GM18499 (cell line): ENCODE measurements around the gene AXIN1.
"Not testable (repeated sequence)": the region's sequence is repeated elsewhere in the genome, so short reads cannot be mapped to it uniquely, and the experiment has no call there.

Experiments used
- ATAC-seq: cut with Tn5 transposase; IDR thresholded peaks from one replicate; pipeline ENCODE4 v1.9.1; 2021; ENCODE audit warnings: moderate number of reproducible peaks; ENCODE audit not compliant: insufficient read depth, unreplicated experiment

Gene AXIN1

GRCh38 chr16:356741-357140 lies 4.2 kb upstream of the AXIN1 start:
- ATAC-seq, result no peak

- ATAC-seq, result no peak
These were observed 2.5 kb upstream of the AXIN1 start for GRCh38 chr16:354971-355461.

DNA sequence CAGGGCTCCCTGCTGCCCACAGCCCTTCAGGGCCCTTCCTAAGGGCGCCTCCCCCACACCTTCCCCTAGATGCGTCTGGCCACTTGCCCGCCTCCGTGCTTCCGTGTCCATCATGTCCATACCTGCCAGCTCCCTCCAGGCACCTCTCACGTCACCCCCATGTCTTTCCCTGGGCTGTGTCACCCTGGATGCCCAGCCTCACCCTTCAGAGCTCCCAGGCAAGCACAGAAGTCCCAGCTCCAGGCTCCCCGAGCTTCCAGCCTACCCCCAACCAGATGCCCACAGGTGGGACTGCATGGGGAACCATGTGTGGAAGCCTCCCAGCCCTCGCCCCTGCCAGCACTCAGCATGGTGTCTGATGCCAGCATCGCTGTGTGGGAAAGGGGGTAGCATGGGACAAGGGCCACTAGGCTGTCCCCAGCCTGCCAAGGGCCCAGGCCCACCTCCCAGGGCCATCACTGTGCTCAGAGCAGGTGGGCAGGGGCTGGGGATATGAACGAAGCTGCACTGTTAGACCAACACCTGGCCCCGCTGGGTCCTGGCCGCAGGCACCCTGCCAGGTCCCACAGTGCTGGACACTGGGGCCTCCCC lies 1.9 kb upstream of the AXIN1 start:
- ATAC-seq, result no peak

- no peak for ATAC-seq
These were observed 1.1 kb upstream of the AXIN1 start for GRCh38 chr16:353404-354290.

DNA sequence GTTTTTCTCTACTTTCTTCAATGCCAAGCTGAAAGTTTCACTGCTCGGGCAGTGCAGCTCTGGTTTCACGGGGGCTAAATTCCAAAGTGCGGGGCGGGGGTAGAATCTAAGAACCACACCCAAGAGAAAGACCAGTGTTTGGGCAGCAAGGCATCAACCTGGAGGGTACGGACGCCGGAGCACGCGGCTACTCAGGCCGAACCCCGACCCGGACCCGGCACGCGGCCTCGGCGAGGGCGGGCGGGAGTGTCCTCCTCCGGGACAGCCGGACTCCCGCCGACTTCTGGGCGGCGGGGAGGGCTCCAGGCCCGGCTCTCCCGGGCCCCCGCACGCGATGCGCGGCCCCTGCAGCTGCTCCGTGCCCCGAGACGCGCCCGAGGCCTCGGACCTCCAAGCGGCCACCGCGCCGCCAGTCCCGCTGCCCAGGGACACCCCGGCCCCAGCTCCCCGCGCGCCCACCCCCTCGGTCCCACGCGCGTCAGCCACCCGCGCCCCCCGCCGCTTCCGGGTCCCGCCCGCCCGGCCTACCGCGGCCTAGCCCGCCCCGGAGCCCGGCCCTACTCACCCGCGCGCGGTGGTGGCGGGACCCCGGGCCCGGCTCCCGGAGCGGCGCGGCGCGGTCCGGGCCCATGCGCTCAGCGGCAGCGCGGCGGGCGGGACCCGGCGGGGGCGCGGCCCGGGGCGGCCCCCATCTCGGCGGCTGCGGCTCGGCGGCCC lies 561 bp downstream of the AXIN1 start:
- no peak for ATAC-seq

DNA sequence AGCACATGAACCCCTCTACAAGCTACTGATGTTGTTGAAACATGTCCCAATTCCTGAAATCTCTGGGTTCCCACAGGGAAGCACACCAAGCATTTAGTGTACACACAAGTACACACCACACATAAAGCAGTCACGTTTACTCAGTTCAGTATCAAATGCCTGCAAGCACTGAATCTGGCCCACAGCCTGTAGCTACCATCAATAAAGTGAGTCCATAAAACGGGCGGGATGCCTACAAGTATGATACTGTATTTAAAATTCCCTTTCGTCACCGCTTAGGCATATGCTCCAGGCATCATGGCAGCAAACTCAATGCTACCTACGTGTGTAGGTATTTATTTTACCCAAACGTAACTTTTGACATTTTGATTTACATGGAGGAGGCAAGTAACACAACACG lies 2.3 kb downstream of the AXIN1 start:
- no peak for ATAC-seq

DNA sequence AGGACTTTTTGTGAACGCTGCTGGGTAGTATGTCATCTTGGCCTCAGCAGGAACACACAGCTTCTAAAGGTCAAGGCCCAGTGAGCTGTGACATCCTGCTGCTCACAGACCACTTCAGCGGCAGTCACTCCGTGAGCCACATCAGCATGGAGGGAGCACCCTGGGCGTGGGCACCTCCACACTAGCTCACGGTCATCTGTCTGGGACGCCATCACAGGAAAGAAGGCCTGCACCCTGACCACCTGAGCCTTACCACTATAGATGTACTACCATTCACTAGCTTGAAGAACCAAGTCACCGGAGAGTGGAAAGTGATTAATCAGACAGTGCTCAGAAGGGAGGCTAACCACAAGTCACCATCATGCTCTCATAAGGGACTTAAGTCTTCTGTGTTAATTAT lies 3.3 kb downstream of the AXIN1 start:
- ATAC-seq, result no peak

- not testable (repeated sequence) for ATAC-seq
These were observed 4.0 kb downstream of the AXIN1 start for GRCh38 chr16:348495-348894.

- no peak for ATAC-seq
These were observed 5.3 kb downstream of the AXIN1 start for GRCh38 chr16:347203-347602.

DNA sequence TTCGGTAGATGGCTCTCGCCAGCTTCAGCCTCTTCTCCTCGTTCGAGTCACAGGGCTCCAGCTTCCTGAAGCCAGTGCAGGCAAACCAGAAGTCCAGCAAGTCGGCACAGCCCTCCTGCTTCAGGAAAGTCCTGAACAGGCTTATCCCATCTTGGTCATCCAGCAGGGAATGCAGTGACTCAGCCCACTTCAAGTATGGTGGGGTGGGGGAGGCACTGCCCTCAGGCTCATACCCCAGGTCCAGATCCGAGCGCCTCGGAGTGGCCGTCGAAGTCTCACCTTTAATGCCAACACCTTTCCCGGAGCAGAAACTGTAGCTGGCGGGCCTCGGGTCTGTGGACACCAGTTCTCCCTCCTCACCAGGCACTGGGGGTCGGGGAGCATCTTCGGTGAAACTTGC lies 5.9 kb downstream of the AXIN1 start:
- no peak for ATAC-seq

DNA sequence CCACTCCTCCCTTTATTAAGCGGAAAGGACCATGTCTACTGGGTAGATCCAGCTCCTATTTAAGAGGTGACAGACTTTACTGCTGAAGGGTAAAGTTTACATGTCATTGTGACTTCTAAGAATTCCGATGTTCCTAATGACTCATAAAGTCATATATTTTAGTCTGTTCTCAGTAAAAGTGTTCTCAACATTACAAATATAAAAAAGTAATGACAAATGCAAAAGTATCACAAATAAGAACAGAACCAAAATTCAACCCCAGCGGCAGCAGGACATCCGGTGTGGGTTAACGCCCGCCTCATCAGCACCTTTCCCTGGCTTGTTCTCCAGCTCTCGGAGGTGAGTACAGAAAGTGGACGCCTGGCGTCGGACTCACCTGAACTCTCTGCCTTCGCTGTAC lies 6.8 kb downstream of the AXIN1 start:
- no peak for ATAC-seq

- ATAC-seq, result no peak
These were observed 9.9 kb downstream of the AXIN1 start for GRCh38 chr16:342455-343213.

- not testable (repeated sequence) for ATAC-seq
These were observed 10.6 kb downstream of the AXIN1 start for GRCh38 chr16:341974-342336.

DNA sequence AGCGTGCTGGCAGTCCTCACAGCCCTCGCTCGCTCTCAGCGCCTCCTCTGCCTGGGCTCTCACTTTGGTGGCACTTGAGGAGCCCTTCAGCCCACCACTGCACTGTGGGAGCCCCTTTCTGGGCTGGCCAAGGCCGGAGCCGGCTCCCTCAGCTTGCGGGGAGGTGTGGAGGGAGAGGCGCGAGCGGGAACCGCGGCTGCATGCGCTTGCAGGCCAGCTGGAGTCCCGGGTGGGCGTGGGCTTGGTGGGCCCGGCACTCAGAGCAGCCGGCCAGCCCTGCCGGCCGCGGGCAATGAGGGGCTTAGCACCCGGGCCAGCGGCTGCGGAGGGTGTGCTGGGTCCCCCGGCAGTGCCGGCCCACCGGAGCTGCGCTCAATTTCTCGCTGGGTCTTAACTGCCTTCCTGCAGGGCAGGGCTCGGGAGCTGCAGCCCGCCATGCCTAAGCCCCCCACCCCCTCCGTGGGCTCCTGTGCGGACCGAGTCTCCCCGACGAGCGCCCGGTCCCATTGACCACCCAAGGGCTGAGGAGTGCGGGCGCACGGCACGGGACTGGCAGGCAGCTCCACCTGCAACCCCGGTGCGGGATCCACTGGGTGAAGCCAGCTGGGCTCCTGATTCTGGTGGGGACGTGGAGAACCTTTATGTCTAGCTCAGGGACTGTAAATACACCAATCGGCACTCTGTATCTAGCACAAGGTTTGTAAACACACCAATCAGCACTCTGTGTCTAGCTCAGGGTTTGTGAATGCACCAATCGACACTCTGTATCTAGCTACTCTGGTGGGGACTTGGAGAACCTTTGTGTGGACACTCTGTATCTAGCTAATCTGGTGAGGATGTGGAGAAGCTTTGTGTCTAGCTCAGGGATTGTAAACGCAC lies 11.2 kb downstream of the AXIN1 start:
- not testable (repeated sequence) for ATAC-seq

DNA sequence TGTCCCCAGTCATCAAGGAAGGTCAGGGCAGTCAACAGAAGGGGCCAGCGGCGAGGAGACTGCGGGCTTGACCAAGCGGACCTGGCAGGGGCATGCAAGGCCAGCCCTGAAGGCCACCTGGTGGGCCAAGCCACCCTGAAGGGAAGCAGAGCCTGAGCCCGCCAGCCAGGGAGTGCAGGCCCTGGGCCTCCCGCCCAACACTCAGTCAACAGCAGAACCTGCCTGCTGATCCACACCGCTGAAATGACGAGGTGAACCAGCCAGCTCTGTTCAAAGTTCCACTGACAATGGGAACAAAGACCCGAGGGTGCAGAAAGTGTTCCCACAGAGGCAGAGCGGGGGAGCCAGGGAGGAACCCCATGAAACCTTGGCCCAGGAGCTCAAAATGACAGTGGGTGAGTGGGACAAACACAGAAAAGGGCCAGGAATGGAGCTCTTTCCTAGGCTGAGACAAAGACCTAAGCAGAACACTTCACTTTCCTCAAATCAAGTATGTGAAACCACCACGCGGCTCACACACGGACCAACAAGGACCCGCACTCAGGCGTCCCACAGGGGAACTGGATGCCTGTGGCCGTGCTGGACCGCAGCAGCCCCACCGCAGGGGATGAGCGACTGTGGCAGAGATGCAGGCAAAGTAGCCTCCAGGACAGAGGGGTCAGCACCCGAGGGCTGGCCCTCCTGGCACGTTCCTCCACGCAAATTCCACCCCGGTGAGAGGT lies 12.0 kb downstream of the AXIN1 start:
- no peak for ATAC-seq

DNA sequence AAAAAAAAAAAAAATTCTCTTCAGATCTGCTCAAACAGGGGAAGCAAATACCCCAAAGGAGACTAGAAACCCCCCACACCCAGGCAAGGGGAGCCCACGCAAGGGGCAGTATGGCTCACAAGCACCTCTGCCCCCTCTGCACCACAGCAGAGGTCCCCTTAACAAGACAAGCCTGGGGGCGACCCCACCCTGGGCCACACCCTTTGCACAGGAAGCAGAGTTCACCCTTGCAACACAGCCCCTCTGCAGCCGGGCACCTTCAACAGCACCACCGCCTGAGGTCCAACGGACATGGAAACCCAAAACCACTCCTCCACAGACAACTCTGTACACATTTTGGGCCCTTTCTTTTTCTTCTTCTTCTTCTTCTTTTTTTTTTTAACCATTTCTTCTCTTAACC lies 12.8 kb downstream of the AXIN1 start:
- no peak for ATAC-seq

GRCh38 chr16:337975-338575 lies 14.4 kb downstream of the AXIN1 start:
- ATAC-seq, result no peak

DNA sequence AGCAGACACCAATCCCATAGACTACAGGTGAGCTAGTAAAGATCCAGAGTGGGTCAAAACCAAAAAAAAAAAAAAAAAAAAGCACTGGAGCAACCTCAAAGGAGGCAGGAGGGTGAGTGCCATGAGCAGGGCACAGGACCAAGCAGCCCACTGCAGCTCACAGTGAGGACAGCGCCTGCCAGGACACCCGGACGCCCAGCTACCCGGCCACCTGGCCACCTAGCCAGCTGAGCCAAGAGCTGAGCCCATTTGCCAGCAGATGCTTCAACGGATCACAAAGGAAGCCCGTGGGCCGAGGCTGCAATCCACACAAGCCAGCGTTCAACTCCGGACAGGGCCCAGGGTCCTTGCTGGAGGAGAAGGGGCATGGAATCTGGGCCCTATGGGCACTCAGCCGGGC lies 15.1 kb downstream of the AXIN1 start:
- ATAC-seq, result no peak

GRCh38 chr16:336269-336668 lies 16.3 kb downstream of the AXIN1 start:
- ATAC-seq, result no peak
